ENCODE data around the gene MAP9.
"Not testable (repeated sequence)": the region's sequence is repeated elsewhere in the genome, so short reads cannot be mapped to it uniquely, and the experiment has no call there.

MAP9 gene

GRCh38 chr4:155339999-155340398 lies 36.8 kb downstream of the MAP9 start:
- no peak for DNase-seq

GRCh38 chr4:155339588-155339987 lies 37.2 kb downstream of the MAP9 start:
- no peak for DNase-seq

GRCh38 chr4:155338196-155338595 lies 38.6 kb downstream of the MAP9 start:
- DNase-seq = no peak

- DNase-seq = no peak
These were observed 40.5 kb downstream of the MAP9 start for GRCh38 chr4:155336242-155336641.

GRCh38 chr4:155331478-155331877 lies 45.3 kb downstream of the MAP9 start:
- DNase-seq = no peak

GRCh38 chr4:155322782-155323181 lies 54.0 kb downstream of the MAP9 start:
- no peak for DNase-seq

- DNase-seq = no peak
These were observed 55.8 kb downstream of the MAP9 start for GRCh38 chr4:155321006-155321405.

GRCh38 chr4:155319516-155319915 lies 57.2 kb downstream of the MAP9 start:
- DNase-seq = no peak

- DNase-seq = not testable (repeated sequence)
These were observed 64.7 kb downstream of the MAP9 start for GRCh38 chr4:155312027-155312426.

- no peak for DNase-seq
These were observed 69.0 kb downstream of the MAP9 start for GRCh38 chr4:155307731-155308277.

GRCh38 chr4:155305619-155306018 lies 71.1 kb downstream of the MAP9 start:
- no peak for DNase-seq

- DNase-seq = no peak
These were observed 72.4 kb downstream of the MAP9 start for GRCh38 chr4:155304375-155304774.

GRCh38 chr4:155299103-155299502 lies 77.7 kb downstream of the MAP9 start:
- no peak for DNase-seq

All from NCI-H2081 treated with DMSO at 0.1 percent for 48 hours (cell line).